HUES48 (cell line): ENCODE data around the gene SEC24C.

Experiments
- H3K27ac ChIP-seq: one replicate; pipeline ENCODE4 v1.7.0; 2013; ENCODE audit warnings: low read depth, low read length, inconsistent platforms
- H3K27me3 ChIP-seq: 2 replicates; pipeline ENCODE4 v1.6.1; 2013; ENCODE audit warnings: mild to moderate bottlenecking, low read length; ENCODE audit not compliant: control insufficient read depth, insufficient read depth
- H3K36me3 ChIP-seq: 2 replicates; pipeline ENCODE4 v1.6.1; 2013; ENCODE audit warnings: low read length; ENCODE audit not compliant: control insufficient read depth, insufficient read depth
- H3K4me1 ChIP-seq: 2 replicates; pipeline ENCODE4 v1.6.1; 2013; ENCODE audit warnings: mild to moderate bottlenecking, low read length; ENCODE audit not compliant: control insufficient read depth, insufficient read depth
- H3K4me3 ChIP-seq: 2 replicates; pipeline ENCODE4 v1.5.1; 2013; ENCODE audit warnings: mild to moderate bottlenecking, low read depth, low read length
- H3K9ac ChIP-seq: 2 replicates; pipeline ENCODE4 v1.6.1; 2013; ENCODE audit warnings: mild to moderate bottlenecking, low read depth, low read length, moderate library complexity
- H3K9me3 ChIP-seq: 2 replicates; pipeline ENCODE4 v1.6.1; 2013; ENCODE audit warnings: low read length; ENCODE audit not compliant: control insufficient read depth, insufficient read depth

SEC24C gene

DNA sequence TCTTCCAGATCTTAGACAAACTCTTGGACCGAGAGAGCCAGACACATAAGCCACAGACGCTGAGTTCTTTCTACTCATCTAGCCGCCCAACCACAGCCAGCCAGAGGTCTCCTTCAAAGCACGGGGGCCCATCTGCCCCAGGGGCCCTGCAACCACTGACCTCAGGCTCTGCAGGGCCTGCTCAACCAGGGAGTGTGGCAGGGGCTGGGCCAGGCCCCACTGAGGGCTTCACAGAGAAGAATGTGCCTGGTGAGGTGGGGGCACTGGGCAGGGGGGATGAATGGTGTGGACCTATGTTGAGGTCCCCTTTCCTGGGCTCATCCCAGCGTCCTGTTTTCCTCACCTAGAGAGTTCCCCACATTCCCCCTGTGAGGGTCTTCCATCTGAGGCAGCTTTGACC, 52.6 kb downstream of the SEC24C start:
- H3K4me1 ChIP-seq = no peaks in the 10 kb centered on the region
- H3K4me3 ChIP-seq = no peak overlapping the region
- H3K9me3 ChIP-seq = no peaks in the 10 kb centered on the region
- no peak overlapping the region for H3K9ac ChIP-seq
- peaks cover 82% of the 10 kb centered on the region for H3K36me3 ChIP-seq
- no peaks in the 10 kb centered on the region for H3K27me3 ChIP-seq
- no peak overlapping the region for H3K27ac ChIP-seq

GRCh38 chr10:73797324-73798025, 53.3 kb downstream of the SEC24C start:
- no peaks in the 10 kb centered on the region for H3K27me3 ChIP-seq
- H3K4me1 ChIP-seq = no peaks in the 10 kb centered on the region
- H3K9me3 ChIP-seq = no peaks in the 10 kb centered on the region
- peaks cover 82% of the 10 kb centered on the region for H3K36me3 ChIP-seq
- H3K9ac ChIP-seq = no peak overlapping the region
- H3K27ac ChIP-seq = no peak overlapping the region
- H3K4me3 ChIP-seq = no peak overlapping the region

GRCh38 chr10:73798087-73798486, 53.9 kb downstream of the SEC24C start:
- H3K36me3 ChIP-seq = peaks cover 83% of the 10 kb centered on the region
- H3K9ac ChIP-seq = no peak overlapping the region
- no peak overlapping the region for H3K27ac ChIP-seq
- no peaks in the 10 kb centered on the region for H3K9me3 ChIP-seq
- H3K4me3 ChIP-seq = no peak overlapping the region
- H3K27me3 ChIP-seq = no peaks in the 10 kb centered on the region
- H3K4me1 ChIP-seq = no peaks in the 10 kb centered on the region

GRCh38 chr10:73798927-73799560, 54.9 kb downstream of the SEC24C start:
- peaks cover 85% of the 10 kb centered on the region for H3K36me3 ChIP-seq
- no peaks in the 10 kb centered on the region for H3K4me1 ChIP-seq
- H3K9me3 ChIP-seq = no peaks in the 10 kb centered on the region
- no peak overlapping the region for H3K27ac ChIP-seq
- H3K4me3 ChIP-seq = no peak overlapping the region
- H3K9ac ChIP-seq = no peak overlapping the region
- H3K27me3 ChIP-seq = no peaks in the 10 kb centered on the region

- Histone ChIP-seq H3K4me3 (no peak overlapping the region), H3K36me3 (peaks cover 83% of the 10 kb centered on the region), H3K27me3 (no peaks in the 10 kb centered on the region), H3K4me1 (no peaks in the 10 kb centered on the region), H3K27ac (no peak overlapping the region), H3K9me3 (no peaks in the 10 kb centered on the region), H3K9ac (no peak overlapping the region)
Measured at GRCh38 chr10:73799899-73800559, 55.9 kb downstream of the SEC24C start.

DNA sequence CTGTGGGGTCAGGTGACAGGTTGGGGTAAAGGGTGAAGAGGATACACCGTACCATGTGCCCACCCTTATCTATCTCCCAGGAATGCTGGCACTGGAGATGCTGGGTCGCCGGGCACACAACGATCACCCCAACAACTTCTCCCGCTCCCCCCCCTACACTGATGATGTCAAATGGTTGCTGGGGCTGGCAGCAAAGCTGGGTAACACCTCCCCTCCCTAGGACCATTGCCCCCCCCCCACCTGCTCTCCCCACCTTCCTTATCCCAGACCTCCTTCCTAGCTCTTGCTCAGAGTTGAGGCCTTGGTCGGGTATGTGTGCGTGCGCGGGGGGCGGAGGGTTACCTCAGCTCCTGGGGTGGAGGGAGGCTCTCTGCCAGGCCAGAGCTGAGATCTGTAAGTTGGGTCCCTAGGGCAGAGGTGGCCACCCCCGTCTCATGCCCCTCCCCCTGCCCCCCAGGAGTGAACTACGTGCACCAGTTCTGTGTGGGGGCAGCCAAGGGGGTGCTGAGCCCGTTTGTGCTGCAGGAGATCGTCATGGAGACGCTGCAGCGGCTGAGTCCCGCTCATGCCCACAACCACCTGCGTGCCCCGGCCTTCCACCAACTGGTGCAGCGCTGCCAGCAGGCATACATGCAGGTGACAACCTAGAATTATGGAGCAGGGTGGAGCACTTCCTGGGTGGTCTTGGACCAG, 56.5 kb downstream of the SEC24C start:
- no peak overlapping the region for H3K9ac ChIP-seq
- H3K27me3 ChIP-seq = no peaks in the 10 kb centered on the region
- H3K4me3 ChIP-seq = no peak overlapping the region
- H3K9me3 ChIP-seq = no peaks in the 10 kb centered on the region
- no peak overlapping the region for H3K27ac ChIP-seq
- H3K36me3 ChIP-seq = peaks cover 81% of the 10 kb centered on the region
- no peaks in the 10 kb centered on the region for H3K4me1 ChIP-seq

GRCh38 chr10:73801253-73801590, 57.0 kb downstream of the SEC24C start:
- no peaks in the 10 kb centered on the region for H3K27me3 ChIP-seq
- H3K9me3 ChIP-seq = no peaks in the 10 kb centered on the region
- H3K9ac ChIP-seq = no peak overlapping the region
- H3K4me3 ChIP-seq = no peak overlapping the region
- no peaks in the 10 kb centered on the region for H3K4me1 ChIP-seq
- H3K36me3 ChIP-seq = peaks cover 86% of the 10 kb centered on the region
- no peak overlapping the region for H3K27ac ChIP-seq

DNA sequence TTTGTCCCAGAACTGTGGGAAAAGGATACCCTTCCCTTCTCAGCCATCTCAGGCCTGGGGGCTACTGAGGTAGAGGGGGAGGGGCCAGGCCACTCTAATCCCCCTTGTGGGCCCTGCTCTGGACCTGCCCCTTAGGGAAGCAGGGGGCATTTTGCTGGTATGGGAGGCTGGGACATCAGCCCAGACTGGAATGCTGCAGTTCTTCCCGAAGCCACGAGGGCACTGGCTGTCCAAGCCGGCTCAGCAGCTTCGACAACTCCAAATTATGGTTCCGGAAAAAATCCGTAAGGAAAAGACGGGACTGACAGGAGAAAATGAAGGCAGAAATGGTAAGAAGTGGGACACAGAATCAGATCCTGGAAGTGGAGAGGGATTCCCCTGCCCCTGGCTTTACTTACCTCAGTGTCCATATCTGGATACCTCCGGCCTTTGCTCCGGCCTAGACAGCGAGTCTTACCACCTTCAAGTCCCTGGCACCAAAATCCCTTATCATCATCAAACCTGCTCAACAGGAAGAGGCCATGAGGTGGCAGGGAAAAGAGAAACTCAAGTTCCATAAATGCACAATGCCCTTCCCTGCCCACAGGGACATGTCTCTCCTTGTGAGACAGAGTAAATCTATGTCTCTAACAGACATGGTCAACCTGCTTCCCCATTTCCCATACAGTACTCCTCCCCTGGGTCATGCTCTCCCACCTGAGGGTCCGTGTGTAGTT, 58.3 kb downstream of the SEC24C start:
- Histone ChIP-seq H3K27me3 (no peaks in the 10 kb centered on the region), H3K27ac (no peak overlapping the region)

GRCh38 chr10:73803680-73804286, 59.6 kb downstream of the SEC24C start:
- Histone ChIP-seq H3K27me3 (no peaks in the 10 kb centered on the region), H3K9me3 (no peaks in the 10 kb centered on the region), H3K9ac (no peak overlapping the region), H3K4me3 (no peak overlapping the region), H3K4me1 (no peaks in the 10 kb centered on the region), H3K36me3 (peaks cover 85% of the 10 kb centered on the region), H3K27ac (no peak overlapping the region)

More for the DNA sequence above, 58.3 kb downstream of the SEC24C start:
- peaks cover 86% of the 10 kb centered on the region for H3K36me3 ChIP-seq
- no peak overlapping the region for H3K4me3 ChIP-seq
- no peaks in the 10 kb centered on the region for H3K9me3 ChIP-seq
- no peak overlapping the region for H3K9ac ChIP-seq
- no peaks in the 10 kb centered on the region for H3K4me1 ChIP-seq

DNA sequence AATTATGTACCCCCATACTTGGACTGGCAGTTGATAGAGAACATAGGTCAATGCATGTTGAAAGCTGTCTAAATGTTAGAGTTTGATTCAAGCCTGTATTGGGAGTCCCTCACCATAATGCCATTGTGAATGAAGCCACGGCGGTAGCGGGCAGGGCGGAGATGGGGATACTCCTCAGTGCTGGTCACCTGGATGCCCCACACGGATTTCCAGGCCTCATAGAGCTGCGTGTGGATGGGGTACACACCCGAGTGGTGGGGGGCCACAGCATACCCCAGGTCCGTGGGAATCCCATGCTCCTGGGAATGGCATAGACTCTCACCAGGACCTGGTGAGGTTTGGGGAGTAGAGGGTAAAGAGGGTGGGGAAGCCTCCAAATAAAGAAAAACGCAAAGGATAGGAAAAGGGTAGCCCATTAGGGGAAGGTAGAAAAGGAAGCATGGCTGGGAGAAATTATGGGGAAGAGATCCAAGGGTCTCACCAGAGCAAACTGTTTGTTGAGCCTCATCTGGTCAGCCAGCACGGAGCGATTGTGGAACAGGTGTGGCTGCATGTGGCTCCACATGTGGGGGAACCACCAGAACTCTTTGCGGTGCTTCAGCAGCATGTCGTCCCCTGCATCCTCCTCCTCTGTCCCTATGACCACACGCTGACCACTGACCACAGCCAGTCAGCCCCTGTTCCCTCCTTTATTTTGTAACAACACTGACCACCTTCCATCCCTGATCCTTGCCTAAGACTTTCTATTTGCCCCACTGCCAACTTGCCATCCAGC, 62.2 kb downstream of the SEC24C start:
- no peak overlapping the region for H3K4me3 ChIP-seq
- no peak overlapping the region for H3K9ac ChIP-seq
- H3K27me3 ChIP-seq = no peaks in the 10 kb centered on the region
- H3K9me3 ChIP-seq = no peaks in the 10 kb centered on the region
- H3K27ac ChIP-seq = no peak overlapping the region
- peaks cover 72% of the 10 kb centered on the region for H3K36me3 ChIP-seq
- H3K4me1 ChIP-seq = 0 out of 2 replicates have a peak, but pooled peaks cover 4% of the 10 kb centered on the region
